HG03066 (cell line): ENCODE measurements around the gene SH3PXD2A.
"Not testable (repeated sequence)": the region's sequence is repeated elsewhere in the genome, so short reads cannot be mapped to it uniquely, and the experiment has no call there.

Experiments
- ATAC-seq: cut with Tn5 transposase; IDR thresholded peaks from one replicate; pipeline ENCODE4 v1.9.1; 2021; ENCODE audit warnings: low read depth; ENCODE audit not compliant: unreplicated experiment

SH3PXD2A gene

DNA sequence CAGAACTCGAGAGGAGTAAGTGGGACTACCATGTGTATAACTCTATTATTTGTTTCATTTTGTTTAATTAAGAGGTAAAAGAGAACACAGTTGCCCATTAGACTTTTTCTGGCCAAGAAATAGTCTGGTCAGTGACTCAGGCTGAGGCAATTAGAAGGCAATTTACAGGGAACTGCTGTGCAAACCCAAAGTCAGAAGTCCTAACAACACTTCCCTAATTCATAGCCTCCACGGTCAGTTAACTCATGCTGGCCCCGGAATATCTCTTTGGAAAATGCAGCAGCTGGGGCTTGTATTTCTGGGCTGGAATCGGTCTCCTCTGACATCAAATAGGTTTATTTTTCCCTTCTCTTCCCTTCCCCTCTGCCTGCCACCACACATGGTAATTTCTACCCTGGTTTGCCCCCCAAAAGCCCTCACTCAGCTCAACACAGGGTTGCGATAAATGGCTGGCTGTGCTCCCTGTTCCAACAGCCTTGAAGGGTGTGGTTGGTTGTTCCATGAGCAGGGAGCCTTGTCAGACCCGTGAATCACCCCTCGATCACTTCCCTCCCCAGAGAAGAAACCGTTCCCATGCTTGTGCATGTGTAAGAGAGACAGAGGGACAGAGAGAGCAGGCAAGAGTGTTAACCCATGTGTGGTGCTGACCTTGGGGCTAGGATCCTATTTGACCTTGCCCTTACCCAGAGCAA, 5.3 kb downstream of the SH3PXD2A start:
- no peak for ATAC-seq

DNA sequence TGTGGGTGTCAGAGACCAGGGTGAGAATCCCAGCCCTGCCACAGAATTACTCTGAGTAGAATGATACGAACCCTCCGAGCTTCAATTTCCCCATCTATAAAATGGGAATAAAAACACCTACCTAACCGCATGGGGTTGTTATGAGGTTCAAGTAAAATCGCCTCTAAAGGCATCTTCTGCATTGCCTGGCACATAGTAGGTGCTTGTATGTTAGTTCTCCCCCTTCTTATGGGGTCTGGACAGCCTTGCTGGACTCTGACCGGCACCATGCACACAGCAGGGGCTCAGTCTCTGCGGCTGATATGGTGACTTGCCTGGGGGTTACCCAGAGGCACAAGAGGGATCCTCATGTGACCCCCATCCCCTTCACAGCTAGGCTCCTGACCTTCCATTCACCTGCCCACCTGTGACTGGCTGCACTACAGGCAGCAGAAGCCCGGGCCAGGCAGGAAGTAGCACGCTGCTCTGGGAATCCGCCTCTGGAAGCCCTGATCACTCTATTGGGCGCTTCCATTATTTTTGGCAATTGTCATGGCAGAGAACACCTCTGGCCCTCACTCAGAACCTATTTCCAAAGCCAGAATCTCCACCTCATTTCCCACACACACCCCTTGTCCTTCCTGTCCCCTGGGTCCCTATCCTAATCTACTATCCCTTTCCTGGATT, 6.0 kb downstream of the SH3PXD2A start:
- ATAC-seq, result no peak

DNA sequence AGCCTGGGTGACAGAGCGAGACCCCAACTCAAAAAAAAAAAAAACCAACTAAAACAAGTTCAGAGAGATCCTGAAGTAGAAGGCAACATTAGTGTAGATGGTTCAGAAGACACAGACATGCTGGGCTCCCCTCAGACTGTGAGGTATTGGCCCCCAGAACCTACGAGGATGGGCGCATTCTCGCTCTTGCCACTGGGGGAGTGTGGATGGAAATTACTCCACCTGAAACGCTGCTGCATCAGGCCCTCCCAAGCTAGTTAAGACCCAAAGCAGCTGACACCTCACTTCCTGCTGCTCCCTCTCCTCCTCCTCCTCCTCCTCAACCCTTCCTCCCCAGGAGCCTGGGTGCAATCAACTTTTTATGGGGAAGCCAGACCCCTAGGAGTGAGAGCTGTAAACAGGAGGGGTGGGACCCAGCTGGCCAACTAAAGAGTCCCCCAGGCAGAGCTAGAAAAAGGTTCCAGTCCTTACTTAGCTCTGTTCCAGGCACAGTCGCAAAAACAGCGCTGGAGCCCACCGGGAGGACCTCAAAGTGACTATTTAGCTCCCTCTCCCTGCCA, 7.4 kb downstream of the SH3PXD2A start:
- no peak for ATAC-seq

DNA sequence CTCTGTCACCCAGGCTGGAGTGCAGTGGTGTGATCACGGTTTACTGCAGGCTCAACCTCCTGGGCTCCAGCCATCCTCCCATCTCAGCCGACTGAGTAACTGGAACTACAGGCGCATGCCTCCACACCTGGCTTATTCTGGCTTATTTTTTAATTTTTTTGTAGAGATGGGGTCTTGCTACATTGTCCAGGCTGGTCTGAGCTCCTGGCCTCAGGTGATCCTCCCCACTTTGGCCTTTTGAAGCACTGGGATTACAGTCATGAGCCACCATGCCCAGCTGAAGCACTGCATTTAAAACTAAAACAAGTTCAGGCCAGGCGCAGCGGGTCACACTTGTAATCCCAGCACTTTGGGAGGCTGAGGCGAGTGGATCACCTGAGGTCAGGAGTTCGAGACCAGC, 8.0 kb downstream of the SH3PXD2A start:
- no peak for ATAC-seq

DNA sequence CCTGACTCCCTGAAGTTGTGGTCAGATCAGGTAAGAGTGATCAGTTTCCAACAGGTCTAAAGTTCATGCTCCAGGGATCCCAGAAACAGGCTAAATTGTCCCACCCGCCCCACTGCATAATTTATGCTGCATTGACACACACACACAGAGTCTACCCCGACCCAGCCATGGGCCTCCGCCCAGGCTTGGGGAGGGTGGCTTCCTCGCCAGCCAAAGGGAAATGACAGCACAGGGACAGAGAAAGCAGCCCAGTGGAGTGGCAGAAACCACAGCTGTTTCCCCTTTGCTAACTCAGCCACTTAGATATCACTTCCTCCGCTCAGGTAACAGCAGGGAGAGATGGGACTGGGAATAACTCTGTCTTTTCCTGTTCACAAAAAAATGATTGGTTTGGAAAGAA, 9.4 kb downstream of the SH3PXD2A start:
- no peak for ATAC-seq

DNA sequence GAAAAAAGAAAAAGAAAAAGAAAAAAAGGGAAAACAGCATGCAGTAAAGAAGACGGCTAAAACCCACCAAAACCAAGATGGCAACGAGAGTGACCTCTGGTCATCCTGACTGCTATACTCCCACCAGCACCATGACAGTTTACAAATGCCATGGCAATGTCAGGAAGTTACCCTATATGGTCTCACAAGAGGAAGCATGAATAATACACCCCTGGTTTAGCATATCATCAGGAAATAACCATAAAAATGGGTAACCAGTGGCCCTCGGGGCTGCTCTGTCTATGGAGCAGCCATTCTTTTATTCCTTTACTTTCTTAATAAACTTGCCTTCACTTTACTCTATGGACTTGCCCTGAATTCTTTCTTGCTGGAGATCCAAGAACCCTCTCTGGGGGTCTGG, 10.0 kb downstream of the SH3PXD2A start:
- not testable (repeated sequence) for ATAC-seq

DNA sequence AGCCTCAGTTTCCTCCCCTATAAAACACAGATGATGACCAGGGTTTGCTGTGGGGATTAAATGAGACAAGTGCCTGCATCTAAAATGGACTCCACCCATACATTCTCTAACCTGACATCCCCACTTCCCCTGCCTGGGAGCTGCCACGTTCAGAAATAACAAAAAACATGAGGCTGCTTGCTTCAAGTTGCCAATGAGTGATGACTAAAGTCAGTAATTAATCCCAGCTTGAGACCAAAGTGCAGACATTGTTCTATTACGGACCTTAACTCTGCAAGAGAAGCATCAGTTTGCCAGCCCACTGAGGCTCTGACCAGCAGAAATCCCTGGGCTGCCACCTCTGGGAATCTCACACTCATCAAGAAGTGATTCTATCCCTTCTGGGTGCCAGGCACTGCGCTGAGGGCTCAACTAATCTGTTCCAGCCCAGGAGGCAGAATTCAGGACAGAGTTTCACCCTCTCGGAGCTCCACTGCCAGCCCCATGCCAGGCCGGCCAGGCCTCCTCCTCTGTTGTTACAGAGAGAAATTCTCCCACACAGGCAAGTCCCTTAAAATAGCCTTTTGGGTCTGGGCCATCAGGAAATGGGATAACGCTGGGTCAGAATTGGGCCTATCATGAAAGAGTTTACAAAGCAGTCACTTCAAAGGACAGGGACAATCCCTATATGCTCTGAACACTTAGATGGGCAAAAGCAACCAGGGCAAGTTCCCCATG, 11.4 kb downstream of the SH3PXD2A start:
- no peak for ATAC-seq

DNA sequence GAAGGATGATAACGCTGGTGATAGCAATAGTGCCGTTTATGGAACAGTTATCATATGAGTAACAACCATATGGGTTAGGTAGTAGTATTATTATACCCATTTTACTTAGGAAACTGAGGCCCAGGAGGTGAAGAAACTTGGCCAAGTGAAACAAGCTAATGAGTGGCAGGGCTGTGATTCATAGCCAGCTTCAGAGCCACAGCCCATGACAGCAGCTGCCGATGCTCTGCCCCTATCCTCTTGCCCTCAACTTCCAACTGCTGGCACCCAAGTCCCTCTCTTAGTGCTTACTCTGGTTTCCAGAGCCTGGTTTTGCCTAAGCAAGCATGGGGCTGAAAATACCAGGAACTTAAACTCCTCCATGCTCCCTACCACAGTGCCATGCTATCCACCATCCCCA, 12.3 kb downstream of the SH3PXD2A start:
- ATAC-seq, result no peak

DNA sequence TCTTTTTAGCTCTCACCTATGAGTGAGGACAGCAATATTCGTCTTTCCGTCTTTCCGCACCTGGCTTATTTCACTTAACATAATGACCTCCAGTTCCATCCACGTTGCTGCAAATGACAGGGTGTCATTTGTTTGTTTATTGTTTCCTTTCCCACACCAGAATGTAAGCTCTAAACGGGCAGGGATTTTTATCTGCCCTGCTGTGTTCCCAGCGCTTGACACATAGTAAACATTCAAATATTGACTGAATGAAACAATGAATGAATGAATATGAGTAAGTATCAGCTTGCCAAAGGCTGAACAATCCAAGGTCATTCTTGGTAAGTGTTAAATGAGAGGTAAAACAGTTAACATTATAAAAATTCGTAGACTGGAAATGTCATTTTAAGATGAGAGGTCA, 12.8 kb downstream of the SH3PXD2A start:
- ATAC-seq, result no peak

DNA sequence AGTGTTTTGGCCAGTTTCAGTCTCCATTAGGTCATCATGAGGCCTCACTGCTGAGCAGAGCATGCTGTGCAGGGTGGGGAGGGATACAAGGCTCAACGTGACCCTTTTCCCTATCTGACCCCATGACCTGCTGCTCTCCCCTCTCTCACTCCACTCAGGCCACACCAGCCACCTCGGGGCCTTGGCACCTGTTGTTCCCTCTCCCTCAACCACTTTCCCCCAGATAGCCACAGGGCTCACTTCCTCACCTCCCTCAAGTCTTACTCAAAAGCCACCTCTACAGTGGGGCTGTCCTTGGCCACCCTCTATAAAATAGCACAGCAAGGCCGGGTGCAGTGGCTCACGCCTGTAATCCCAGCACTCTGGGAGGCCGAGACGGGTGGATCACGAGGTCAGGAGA, 13.9 kb downstream of the SH3PXD2A start:
- ATAC-seq, result no peak

DNA sequence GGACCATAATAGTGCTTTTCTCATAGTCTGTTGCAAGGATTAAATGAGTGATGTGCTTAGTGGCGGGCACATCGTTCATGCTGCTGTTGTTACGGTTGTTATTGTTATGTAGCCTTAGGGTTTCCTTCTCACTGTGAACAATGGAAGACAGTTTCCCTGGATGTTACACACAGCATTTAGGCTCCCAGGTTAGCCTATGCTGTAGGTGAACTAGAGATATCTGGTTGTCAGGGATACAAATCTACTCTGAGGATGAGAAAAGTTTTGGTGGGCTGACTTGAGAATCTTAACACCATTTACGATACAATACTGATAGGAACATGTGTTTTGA, 14.7 kb downstream of the SH3PXD2A start:
- no peak for ATAC-seq

DNA sequence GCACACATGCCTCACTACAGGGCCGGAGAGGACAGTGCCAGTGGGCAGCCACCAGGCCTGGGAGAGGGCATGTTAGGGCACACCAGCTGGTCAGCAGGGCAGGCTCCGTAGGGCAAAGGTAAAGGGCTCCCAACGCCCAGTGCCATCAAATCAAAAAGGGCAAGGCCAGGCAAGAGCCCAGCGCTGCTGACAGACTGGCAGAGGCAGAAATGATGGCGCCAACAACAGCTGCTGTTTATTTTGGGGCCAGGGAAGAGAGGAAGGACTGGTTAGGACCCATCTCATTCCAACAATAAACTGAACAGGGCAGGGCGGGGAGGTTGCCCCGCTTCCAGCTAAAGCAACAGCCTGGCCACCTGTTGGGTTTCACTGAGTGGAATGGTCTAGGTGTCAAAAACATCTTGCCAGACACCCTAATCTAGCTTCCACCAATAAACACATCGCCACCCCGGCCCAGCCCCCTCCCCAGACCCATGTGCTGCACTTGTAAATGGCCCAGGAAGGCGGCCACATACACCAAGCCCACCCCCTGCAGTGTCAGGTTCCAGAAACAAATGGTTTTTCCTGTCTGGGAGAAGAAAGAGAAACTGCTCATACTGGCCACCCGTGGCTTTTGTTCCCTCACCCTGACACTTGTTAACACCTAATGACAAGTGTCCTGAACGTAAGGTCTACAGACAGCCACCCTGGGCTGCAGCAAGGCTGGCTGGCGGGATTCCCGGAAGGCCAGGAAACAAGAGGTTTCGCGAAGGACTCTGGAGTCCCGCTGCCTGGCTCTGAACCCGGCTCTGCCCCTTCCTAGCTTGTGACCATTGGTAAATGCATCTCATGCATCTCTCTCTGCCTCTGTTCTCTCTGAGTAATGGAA, 15.3 kb downstream of the SH3PXD2A start:
- ATAC-seq, result no peak

DNA sequence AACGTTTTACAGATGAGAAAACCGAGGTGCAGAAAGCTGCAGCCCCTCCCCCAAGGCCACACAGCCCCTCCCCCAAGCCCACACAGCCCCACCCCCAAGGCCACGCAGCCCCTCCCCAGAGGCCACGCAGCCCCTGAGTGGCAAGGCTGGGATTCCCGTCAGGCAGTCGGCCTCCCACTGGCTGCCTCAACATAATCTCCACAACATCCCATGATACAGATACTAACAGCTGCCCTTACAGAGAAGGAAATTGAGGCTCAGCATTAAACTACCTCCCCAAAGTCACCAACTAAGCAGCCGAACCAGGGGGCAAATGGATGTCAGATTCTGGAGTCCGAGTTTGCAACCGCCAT, 15.9 kb downstream of the SH3PXD2A start:
- ATAC-seq, result no peak

DNA sequence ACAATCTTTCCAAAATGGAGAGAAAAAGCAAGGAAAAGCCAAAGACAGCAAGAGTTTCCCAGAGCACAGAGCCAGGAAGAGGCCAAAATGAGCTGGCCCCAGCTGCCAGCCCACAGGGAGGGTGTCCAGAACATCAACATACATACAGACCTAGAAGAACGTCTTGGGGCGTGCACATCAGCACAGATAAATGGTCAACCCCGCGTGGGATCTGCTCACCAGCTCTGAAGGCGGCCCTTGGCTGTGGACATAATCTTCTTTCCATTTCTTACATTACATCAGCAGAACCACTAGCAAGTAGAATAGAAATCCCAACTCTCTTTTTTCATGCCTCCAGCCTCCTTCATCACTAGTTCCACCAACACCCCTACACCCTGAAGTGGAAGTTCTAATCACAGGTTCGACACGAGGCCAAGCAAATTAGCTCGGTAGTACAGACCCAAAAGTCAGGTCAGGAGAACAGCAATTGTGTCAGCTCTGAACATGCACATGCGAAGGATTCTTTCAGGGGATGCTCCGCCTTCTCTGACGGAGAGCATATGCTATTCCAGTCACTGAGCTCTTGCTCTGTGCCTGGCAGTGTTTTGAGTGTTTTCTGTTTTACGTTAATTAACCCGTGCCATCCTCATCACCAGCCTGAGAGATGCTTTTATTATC, 16.4 kb downstream of the SH3PXD2A start:
- no peak for ATAC-seq

DNA sequence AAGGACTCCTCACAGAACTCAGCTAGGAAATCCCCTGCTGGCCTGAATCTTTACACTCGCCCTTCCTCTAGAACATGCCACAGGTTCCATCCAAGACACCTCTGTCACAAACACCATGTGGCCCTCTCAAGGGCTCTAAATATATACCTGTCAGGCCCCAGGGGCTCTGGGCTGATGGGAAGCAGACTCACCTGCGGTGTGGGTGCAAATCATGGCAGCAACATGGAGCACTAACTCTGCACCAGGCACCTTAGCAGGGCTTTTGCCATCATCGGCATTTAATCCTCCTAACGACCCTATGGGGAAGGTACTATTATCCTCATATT, 17.3 kb downstream of the SH3PXD2A start:
- no peak for ATAC-seq

DNA sequence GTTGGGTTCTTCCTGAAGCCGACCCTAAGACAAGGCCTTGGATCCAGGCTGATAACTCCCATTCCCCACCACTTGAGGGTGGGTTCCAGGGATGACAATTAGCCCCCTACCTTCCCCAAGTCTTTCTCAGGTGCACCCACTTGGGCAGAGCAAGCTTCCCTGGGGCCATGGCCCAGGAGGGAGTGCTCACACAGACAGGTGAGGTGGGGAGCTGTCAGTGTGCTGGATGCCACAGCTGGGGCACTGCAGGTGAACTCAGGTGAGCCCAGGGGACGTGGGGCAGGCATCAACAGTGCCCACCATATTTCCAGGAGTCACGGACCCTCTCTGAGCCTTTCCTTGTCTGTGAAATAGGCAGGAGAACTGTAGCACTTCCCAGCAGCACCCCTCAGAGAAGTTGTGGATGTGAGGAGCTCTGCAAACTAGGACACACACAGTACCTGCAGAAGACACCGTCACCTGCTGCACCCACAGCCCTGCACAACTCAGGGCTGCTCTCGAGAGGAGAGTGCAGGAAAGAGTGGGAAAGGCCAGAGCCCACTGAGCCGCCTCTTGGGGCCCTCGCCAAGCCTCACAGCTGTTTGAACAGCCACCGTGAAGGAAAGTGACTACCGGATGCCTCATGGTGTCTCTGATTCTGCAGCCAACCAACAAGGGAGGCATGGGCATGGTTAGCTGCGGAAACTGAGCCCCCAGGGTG, 17.9 kb downstream of the SH3PXD2A start:
- ATAC-seq, result no peak

DNA sequence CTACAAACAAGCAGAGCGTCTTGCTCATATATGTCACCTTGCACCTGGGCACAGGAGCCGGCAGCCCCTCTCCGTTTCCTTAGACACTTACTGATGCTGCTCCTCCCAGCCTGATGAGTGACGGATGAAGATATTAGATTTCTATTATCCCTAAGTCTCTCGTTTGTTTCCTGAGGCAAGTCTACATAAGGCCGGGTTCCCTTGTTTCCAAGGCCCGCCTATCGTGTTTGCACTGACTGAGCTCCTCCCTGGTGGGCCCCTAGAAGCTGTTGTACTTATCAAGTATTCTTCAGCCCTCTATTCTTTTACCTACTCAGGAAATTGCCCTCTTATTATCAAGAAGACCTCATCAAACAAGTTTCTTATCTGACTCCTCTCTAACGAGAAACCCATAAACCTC, 18.5 kb downstream of the SH3PXD2A start:
- ATAC-seq, result no peak

DNA sequence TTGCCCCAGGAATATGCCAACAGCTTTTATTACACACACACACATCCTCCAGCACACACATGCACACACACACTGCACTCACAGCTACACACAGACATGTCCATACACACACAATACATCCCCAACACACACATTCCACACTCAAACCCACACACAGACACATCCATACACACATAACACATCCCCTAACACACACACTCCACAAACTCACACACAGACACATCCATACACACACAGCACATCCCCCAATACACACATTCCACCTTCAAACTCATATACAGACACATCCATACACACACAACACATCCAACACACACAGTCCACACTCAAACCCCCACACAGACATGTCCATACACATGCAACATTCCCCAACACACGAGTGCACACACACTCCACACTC, 19.1 kb downstream of the SH3PXD2A start:
- ATAC-seq, result no peak

DNA sequence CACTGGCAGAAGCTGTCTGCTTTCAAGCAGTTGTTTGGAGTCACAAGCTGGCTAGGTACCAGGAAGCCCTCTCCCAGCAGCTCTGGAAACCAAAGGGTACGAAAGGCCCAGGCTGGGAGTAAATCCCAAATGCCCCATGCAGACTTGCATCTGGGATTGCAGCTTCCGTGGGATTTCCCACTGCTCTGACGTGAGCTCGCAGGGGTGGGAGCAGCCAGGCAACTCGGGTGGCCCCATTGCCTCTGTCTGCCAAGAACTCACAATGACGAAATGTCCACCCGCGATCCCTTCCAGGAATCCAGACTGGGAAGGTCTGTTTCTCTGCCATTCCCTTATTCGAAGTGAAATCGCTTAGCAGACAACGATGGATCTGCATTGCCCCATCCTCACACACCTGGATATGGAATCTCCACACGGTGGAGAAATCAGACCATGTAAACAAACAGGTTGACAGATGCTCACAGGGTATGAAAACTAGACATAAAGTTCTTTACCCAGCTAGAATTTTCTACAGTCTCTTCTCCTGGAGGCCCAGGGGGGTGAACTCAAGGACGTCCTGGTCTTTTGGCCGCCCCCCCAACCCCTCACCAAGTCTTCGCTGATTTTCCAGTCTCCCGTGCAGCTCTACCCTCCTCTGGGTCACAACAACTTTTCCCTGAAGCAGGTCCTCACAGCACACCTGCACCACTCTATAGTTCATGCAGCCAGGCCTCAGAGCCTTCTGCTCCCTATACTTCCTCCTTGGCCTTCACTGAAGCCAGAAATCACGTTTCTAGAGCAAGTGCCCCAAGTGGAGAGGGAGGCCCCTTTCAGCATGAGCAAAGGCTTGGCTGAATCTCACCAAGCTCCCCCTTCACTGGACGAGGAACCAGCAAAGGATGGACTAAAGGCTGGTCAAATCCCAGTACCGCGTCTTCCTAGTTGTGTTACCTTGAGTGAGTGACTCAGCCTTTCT, 20.0 kb downstream of the SH3PXD2A start:
- no peak for ATAC-seq
